ENCODE measurements around the gene ELN. TPM values are rescaled to one million over a fixed set of nuclear protein-coding genes. Genes with fewer than 3 reads are reported as not detected.

ELN gene
- total and polyA plus RNA-seq, 9 donors, result 13.2 to 51.5 (median 38.1) TPM

DNA sequence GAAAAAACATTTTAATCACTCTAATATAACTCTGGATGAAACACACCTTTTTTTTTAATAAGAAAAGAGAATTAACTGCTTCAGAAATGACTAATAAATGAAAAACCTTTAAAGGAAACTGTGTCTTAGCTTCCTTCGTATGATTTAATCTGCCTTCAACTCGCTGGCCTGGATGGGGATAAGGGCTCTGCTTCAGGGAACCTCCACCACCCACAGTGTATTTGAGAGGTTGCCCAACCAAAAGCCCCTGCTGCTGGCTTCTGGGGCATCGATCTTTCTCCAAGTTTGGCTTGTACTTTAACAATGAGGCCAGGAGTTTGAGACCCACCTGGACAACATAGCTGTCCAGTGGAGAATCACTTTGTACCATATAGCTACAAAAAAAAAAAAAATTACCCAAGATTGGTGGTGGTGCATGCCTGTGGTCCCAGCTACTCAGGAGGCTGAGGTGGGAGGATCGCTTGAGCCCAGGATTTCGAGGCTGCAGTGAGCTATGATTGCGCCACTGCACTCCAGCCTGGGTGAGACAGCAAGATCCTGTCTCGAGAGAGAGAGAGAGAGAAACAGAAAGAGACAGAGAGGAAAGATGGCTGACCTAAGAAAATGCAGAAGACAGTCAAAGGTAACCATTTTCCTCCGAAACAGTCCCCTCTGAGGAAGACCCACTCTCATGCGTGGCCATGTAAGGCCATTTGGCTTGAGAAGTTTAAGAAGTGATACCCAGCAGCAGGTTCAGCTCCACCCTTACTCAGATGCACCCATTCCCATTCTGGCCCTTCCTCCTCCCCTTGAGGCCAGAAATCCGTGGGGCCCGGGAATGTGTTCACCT is 42.0 kb downstream of the ELN start:
- DNase-seq, result no peak
- Histone ChIP-seq H3K36me3 (no peaks in the 10 kb centered on the region), H3K4me3 (no peak overlapping the region), H3K27ac (no peak overlapping the region), H3K4me1 (ENCODE audit: insufficient read depth) (no peaks in the 10 kb centered on the region), H3K27me3 (no peaks in the 10 kb centered on the region), H3K9me3 (no peaks in the 10 kb centered on the region)
- no peak for TF ChIP-seq POLR2A (IDR thresholded peaks at IDR 0.05)
- TF ChIP-seq, protein P1, sequence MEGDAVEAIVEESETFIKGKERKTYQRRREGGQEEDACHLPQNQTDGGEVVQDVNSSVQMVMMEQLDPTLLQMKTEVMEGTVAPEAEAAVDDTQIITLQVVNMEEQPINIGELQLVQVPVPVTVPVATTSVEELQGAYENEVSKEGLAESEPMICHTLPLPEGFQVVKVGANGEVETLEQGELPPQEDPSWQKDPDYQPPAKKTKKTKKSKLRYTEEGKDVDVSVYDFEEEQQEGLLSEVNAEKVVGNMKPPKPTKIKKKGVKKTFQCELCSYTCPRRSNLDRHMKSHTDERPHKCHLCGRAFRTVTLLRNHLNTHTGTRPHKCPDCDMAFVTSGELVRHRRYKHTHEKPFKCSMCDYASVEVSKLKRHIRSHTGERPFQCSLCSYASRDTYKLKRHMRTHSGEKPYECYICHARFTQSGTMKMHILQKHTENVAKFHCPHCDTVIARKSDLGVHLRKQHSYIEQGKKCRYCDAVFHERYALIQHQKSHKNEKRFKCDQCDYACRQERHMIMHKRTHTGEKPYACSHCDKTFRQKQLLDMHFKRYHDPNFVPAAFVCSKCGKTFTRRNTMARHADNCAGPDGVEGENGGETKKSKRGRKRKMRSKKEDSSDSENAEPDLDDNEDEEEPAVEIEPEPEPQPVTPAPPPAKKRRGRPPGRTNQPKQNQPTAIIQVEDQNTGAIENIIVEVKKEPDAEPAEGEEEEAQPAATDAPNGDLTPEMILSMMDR (IDR thresholded peaks at IDR 0.05), result no peak
- TF ChIP-seq EP300 (IDR thresholded peaks at IDR 0.05), result no peak
- 65 to 72% (median 67%) methylated on average over 11 of the region's 11 CpGs for WGBS, 3 donors
- intact Hi-C loops (cut with DNase I), result loop anchor here in 3 of 4 donors (5.0 to 10.0 kb wide), 5 partner anchors 95 to 335 kb away; no protein-coding TSS in a partner anchor

DNA sequence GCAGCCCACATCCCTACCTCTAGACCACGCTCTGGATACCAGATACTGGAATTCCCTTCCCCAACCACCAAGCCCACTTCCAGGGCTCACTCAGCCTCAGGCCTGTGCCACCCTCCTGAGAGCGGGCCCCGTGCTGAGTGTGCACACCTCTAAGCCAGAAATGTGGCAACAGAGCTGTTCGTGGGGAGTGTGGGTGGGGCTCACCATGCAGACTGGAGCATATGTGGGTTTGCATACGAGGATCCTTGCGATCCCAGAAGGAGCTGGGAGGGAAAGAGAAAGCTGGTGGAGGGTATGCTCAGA is 42.6 kb downstream of the ELN start:
- WGBS, 3 donors, result 62 to 72% (median 71%) methylated on average over 6 of the region's 6 CpGs
- no peak overlapping the region for H3K27ac ChIP-seq
- no peaks in the 10 kb centered on the region for H3K27me3 ChIP-seq
- intact Hi-C loops (cut with DNase I), result loop anchor here in 1 of 4 donors (5.0 kb wide), 1 partner anchor 132 kb away; no protein-coding TSS in a partner anchor
- H3K4me1 ChIP-seq (ENCODE audit: insufficient read depth), result no peaks in the 10 kb centered on the region
- TF ChIP-seq EP300 (IDR thresholded peaks at IDR 0.05) (no peak), POLR2A (IDR thresholded peaks at IDR 0.05) (no peak)
- TF ChIP-seq, protein P1 (IDR thresholded peaks at IDR 0.05), result no peak
- DNase-seq, result no peak
- no peak overlapping the region for H3K4me3 ChIP-seq
- no peaks in the 10 kb centered on the region for H3K36me3 ChIP-seq
- no peaks in the 10 kb centered on the region for H3K9me3 ChIP-seq

DNA sequence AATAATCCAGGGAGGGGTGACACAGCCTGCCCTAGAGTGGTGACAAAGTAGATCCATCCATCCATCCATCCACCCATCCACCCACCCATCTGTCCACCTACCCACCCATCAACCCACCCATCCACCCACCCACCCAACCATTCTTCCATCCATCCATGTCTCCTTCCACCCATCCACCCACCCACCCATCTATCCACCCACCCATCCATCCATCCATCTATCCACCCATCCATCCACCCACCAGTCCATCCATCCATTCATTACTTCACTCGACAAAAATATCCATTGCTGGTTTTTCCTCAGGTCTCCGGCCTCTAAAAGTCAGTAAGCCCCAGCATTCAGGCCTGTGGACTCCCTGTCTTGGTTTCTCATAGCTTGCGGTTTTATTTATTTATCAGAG is 43.1 kb downstream of the ELN start:
- no peaks in the 10 kb centered on the region for H3K27me3 ChIP-seq
- WGBS, 3 donors, result 88 to 94% (median 94%) methylated on average over 3 of the region's 3 CpGs
- H3K36me3 ChIP-seq, result no peaks in the 10 kb centered on the region
- TF ChIP-seq, protein P1 (IDR thresholded peaks at IDR 0.05), result no peak
- TF ChIP-seq EP300 (IDR thresholded peaks at IDR 0.05) (no peak), POLR2A (IDR thresholded peaks at IDR 0.05) (no peak)
- H3K4me3 ChIP-seq, result no peak overlapping the region
- H3K9me3 ChIP-seq, result no peaks in the 10 kb centered on the region
- no peaks in the 10 kb centered on the region for H3K4me1 ChIP-seq (ENCODE audit: insufficient read depth)
- no peak overlapping the region for H3K27ac ChIP-seq
- no peak for DNase-seq
- intact Hi-C loops (cut with DNase I), result loop anchor here in 1 of 4 donors (5.0 kb wide), 1 partner anchor 131 kb away; no protein-coding TSS in a partner anchor

DNA sequence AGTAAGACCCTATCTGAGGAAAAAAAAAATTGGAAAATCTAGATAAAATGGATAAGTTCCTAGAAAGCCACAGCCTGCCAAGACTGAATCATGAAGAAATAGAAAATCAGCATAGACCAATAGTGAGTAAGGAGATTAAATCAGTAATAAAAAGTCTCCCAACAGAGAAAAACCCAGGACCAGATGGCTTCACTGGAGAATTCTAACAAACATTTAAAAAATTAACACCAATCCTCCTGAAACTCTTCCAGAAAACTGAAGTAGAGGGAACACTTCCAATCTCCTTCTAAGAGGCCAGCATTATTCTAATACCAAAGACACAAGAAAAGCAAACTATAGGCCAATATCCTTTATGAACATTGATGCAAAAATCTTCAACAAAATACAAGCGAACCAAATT is 46.8 kb downstream of the ELN start:
- intact Hi-C loops (cut with DNase I), result loop anchor here in 2 of 4 donors (5.0 kb wide), 2 partner anchors 47 to 128 kb away; partner anchors contain the start of gene ELN (in 1 of the 2)
- Histone ChIP-seq H3K27me3 (no peaks in the 10 kb centered on the region), H3K4me3 (no peak overlapping the region), H3K9me3 (no peaks in the 10 kb centered on the region), H3K36me3 (no peaks in the 10 kb centered on the region), H3K4me1 (ENCODE audit: insufficient read depth) (no peaks in the 10 kb centered on the region), H3K27ac (no peak overlapping the region)
- 66 to 78% (median 73%) methylated on average over 1 of the region's 1 CpG for WGBS, 3 donors
- no peak for TF ChIP-seq POLR2A (IDR thresholded peaks at IDR 0.05)
- TF ChIP-seq EP300 (IDR thresholded peaks at IDR 0.05), result no peak
- TF ChIP-seq, protein P1 (IDR thresholded peaks at IDR 0.05), result no peak
- DNase-seq, result no peak
